Measurements from ENCODE around the gene ST7L. TPM values are rescaled to one million over a fixed set of nuclear protein-coding genes. Genes with fewer than 3 reads are reported as not detected.

ST7L gene
- total and polyA plus RNA-seq, 10 of the 15 experiments (the other 5 are each of a cell fraction or from before 2014, with no cell fraction given), result 3.6 to 13.7 (median 8.9) TPM

- intact Hi-C loops (cut with micrococcal nuclease; ENCODE audit: unreplicated experiment), result no loop called here
- BruUV-seq (replicated peaks), result no TSS peak
- Histone ChIP-seq H3K9ac (ENCODE audit: control insufficient read depth, insufficient read depth, low read length) (no peak overlapping the region), H3K36me3 (ENCODE audit: control insufficient read depth in 2 of 2, insufficient read depth in 2 of 2, low read length in 1 of 2) (no peaks in the 10 kb centered on the region), H3K4me3 (no peak overlapping the region), H3K27ac (ENCODE audit: control insufficient read depth, insufficient read depth) (no peak overlapping the region), H3K4me1 (ENCODE audit: control insufficient read depth, insufficient read depth, low read length) (no peaks in the 10 kb centered on the region), H4K20me1 (ENCODE audit: control insufficient read depth, insufficient read depth) (no peaks in the 10 kb centered on the region), H3K79me2 (ENCODE audit: control insufficient read depth, insufficient read depth, low read length) (no peaks in the 10 kb centered on the region), H3K9me3 (replicated peaks; ENCODE audit: control insufficient read depth, insufficient read depth, low read length) (no peaks in the 10 kb centered on the region), H2AFZ (ENCODE audit: control insufficient read depth, low read depth, low read length) (no peak overlapping the region), H3K4me2 (ENCODE audit: control insufficient read depth, insufficient read depth) (no peak overlapping the region), H3K27me3 (replicated peaks in 1 of 2; ENCODE audit: control insufficient read depth in 2 of 2, insufficient read depth in 2 of 2, low read length in 1 of 2) (no peaks in the 10 kb centered on the region)
- ChIA-PET CTCF (interaction anchor here (0.5 to 1.7 kb wide), 2 partner anchors 50 to 175 kb away, joined by 3 to 5 read pairs; no protein-coding TSS in a partner anchor), POLR2A (no interaction called here), RAD21 (ENCODE audit: unreplicated experiment) (interaction anchor here (1.0 kb wide), 1 partner anchor 23 kb away, joined by 3 read pairs; no protein-coding TSS in a partner anchor), SMC1A (ENCODE audit: uncharacterized antibody, unreplicated experiment) (interaction anchor here (1.0 to 4.0 kb wide), 4 partner anchors 15 to 153 kb away, joined by 3 to 16 read pairs (median 4); no protein-coding TSS in a partner anchor)
- no peak for ATAC-seq
- FAIRE-seq, result no peak
- DNase-seq (ENCODE audit: low read depth, low spot score), result no peak
- in situ Hi-C loops (cut with MboI), result no loop called here
- TF ChIP-seq FOS (IDR thresholded peaks at IDR 0.05; ENCODE audit: borderline replicate concordance, extremely low read depth, insufficient read length) (no peak), WRNIP1 (IDR thresholded peaks at IDR 0.05; ENCODE audit: borderline replicate concordance, low read depth, low read length) (no peak), EGR1 (IDR thresholded peaks at IDR 0.05; ENCODE audit: borderline replicate concordance in 1 of 2, low read depth in 2 of 2, low read length in 2 of 2) (no peak), STAT3 (IDR thresholded peaks at IDR 0.05; ENCODE audit: low read depth, low read length) (no peak), USF1 (IDR thresholded peaks at IDR 0.05; ENCODE audit: borderline replicate concordance, extremely low read length, insufficient read depth, low read depth, low read length) (no peak), MAX (IDR thresholded peaks at IDR 0.05; ENCODE audit: low read depth, low read length) (no peak), KDM1A (IDR thresholded peaks at IDR 0.05; ENCODE audit: borderline replicate concordance) (no peak), YBX1 (IDR thresholded peaks at IDR 0.05) (no peak), SMARCA5 (IDR thresholded peaks at IDR 0.05) (no peak), CUX1 (IDR thresholded peaks at IDR 0.05; ENCODE audit: insufficient replicate concordance, low read depth, low read length) (no peak), JUNB (IDR thresholded peaks at IDR 0.05) (no peak), BCL11A (IDR thresholded peaks at IDR 0.05; ENCODE audit: low read depth, low read length) (no peak), RELB (IDR thresholded peaks at IDR 0.05; ENCODE audit: low read depth) (no peak), SIX5 (IDR thresholded peaks at IDR 0.05; ENCODE audit: low read depth, low read length, severe bottlenecking) (no peak), MYC (IDR thresholded peaks at IDR 0.05; ENCODE audit: insufficient read depth, insufficient read length, insufficient replicate concordance, low read length, severe bottlenecking) (no peak), MTA3 (IDR thresholded peaks at IDR 0.05; ENCODE audit: borderline replicate concordance, low read length) (no peak)
- 94% methylated on average over 3 of the region's 3 CpGs for WGBS (ENCODE audit: insufficient coverage, insufficient replicate concordance, low lambda C conversion rate, missing lambda C conversion rate)
Measured at GRCh38 chr1:112544751-112545150, 74.2 kb downstream of the ST7L start.

Measured in GM12878 (cell line).